Measurements from ENCODE around the gene DCUN1D1. TPM values are rescaled to one million over a fixed set of nuclear protein-coding genes. Genes with fewer than 3 reads are reported as not detected.

DCUN1D1 gene
- total and polyA plus RNA-seq, 2 donors from 2014 or later: 14.2 to 47.9 TPM

GRCh38 chr3:182921665-182922355 lies 58.5 kb downstream of the DCUN1D1 start:
- Histone ChIP-seq H3K27me3 (ENCODE audit: control insufficient read depth, insufficient read depth, low read length) (no peaks in the 10 kb centered on the region), H3K4me3 (ENCODE audit: low read length in 3 of 3) (no peak overlapping the region), H3K36me3 (ENCODE audit: control insufficient read depth in 2 of 3, insufficient read depth in 3 of 3, low read length in 3 of 3) (no peaks in the 10 kb centered on the region), H3K27ac (ENCODE audit: low read depth in 2 of 2, low read length in 2 of 2) (no peak overlapping the region), H3K9ac (ENCODE audit: low read length in 3 of 3) (no peak overlapping the region), H3K9me3 (ENCODE audit: control insufficient read depth in 2 of 3, insufficient read depth in 1 of 3, low read length in 3 of 3) (no peaks in the 10 kb centered on the region), H3K4me1 (ENCODE audit: control insufficient read depth in 2 of 3, insufficient read depth in 2 of 3, low read depth in 1 of 3, low read length in 3 of 3) (peaks cover 0 to 5% (median 0%) of the 10 kb centered on the region in 3 donors)
- intact Hi-C loops (cut with DNase I): no loop called here
- TF ChIP-seq CTCF (IDR thresholded peaks at IDR 0.05; ENCODE audit: borderline replicate concordance, extremely low read depth, insufficient read depth): no peak
- FAIRE-seq: no peak
- no peak for DNase-seq

- Histone ChIP-seq H3K9me3 (ENCODE audit: control insufficient read depth in 2 of 3, insufficient read depth in 1 of 3, low read length in 3 of 3) (no peaks in the 10 kb centered on the region), H3K4me1 (ENCODE audit: control insufficient read depth in 2 of 3, insufficient read depth in 2 of 3, low read depth in 1 of 3, low read length in 3 of 3) (peaks cover 0 to 5% (median 0%) of the 10 kb centered on the region in 3 donors), H3K4me3 (ENCODE audit: low read length in 3 of 3) (peak overlapping the region in 1 of 3 donors; percentile 19), H3K27me3 (ENCODE audit: control insufficient read depth, insufficient read depth, low read length) (no peaks in the 10 kb centered on the region), H3K27ac (ENCODE audit: low read depth in 2 of 2, low read length in 2 of 2) (peak overlapping the region in 1 of 2 donors; percentile 54), H3K9ac (ENCODE audit: low read length in 3 of 3) (peak overlapping the region in 1 of 3 donors; percentile 37), H3K36me3 (ENCODE audit: control insufficient read depth in 2 of 3, insufficient read depth in 3 of 3, low read length in 3 of 3) (no peaks in the 10 kb centered on the region)
- no peak for TF ChIP-seq CTCF (IDR thresholded peaks at IDR 0.05; ENCODE audit: borderline replicate concordance, extremely low read depth, insufficient read depth)
- FAIRE-seq (no peak), DNase-seq (no peak)
- intact Hi-C loops (cut with DNase I): no loop called here
Observed at GRCh38 chr3:182920515-182921084, 59.7 kb downstream of the DCUN1D1 start.

- H3K36me3 ChIP-seq (ENCODE audit: control insufficient read depth in 2 of 3, insufficient read depth in 3 of 3, low read length in 3 of 3): no peaks in the 10 kb centered on the region
- intact Hi-C loops (cut with DNase I): no loop called here
- H3K9ac ChIP-seq (ENCODE audit: low read length in 3 of 3): no peak overlapping the region
- no peak for DNase-seq
- TF ChIP-seq CTCF (IDR thresholded peaks at IDR 0.05; ENCODE audit: borderline replicate concordance, extremely low read depth, insufficient read depth): no peak
- no peaks in the 10 kb centered on the region for H3K27me3 ChIP-seq (ENCODE audit: control insufficient read depth, insufficient read depth, low read length)
- no peaks in the 10 kb centered on the region for H3K9me3 ChIP-seq (ENCODE audit: control insufficient read depth in 2 of 3, insufficient read depth in 1 of 3, low read length in 3 of 3)
- H3K4me3 ChIP-seq (ENCODE audit: low read length in 3 of 3): peak overlapping the region in 1 of 3 donors; percentile 19
- H3K4me1 ChIP-seq (ENCODE audit: control insufficient read depth in 2 of 3, insufficient read depth in 2 of 3, low read depth in 1 of 3, low read length in 3 of 3): peaks cover 0 to 5% (median 0%) of the 10 kb centered on the region in 3 donors
- H3K27ac ChIP-seq (ENCODE audit: low read depth in 2 of 2, low read length in 2 of 2): no peak overlapping the region
- no peak for FAIRE-seq
Observed at GRCh38 chr3:182919866-182920357, 60.4 kb downstream of the DCUN1D1 start.
